DLD1 (cell line): ENCODE results near the gene NDUFA7.
"Not testable (repeated sequence)": the region's sequence is repeated elsewhere in the genome, so short reads cannot be mapped to it uniquely, and the experiment has no call there.

ENCODE experiments used
- in situ Hi-C: cut with HindIII; loops from 2 replicates; pipeline ENCODE4 v1.10.0; 2017; ENCODE audit warnings: low sequenced_read_pairs

The NDUFA7 gene

DNA sequence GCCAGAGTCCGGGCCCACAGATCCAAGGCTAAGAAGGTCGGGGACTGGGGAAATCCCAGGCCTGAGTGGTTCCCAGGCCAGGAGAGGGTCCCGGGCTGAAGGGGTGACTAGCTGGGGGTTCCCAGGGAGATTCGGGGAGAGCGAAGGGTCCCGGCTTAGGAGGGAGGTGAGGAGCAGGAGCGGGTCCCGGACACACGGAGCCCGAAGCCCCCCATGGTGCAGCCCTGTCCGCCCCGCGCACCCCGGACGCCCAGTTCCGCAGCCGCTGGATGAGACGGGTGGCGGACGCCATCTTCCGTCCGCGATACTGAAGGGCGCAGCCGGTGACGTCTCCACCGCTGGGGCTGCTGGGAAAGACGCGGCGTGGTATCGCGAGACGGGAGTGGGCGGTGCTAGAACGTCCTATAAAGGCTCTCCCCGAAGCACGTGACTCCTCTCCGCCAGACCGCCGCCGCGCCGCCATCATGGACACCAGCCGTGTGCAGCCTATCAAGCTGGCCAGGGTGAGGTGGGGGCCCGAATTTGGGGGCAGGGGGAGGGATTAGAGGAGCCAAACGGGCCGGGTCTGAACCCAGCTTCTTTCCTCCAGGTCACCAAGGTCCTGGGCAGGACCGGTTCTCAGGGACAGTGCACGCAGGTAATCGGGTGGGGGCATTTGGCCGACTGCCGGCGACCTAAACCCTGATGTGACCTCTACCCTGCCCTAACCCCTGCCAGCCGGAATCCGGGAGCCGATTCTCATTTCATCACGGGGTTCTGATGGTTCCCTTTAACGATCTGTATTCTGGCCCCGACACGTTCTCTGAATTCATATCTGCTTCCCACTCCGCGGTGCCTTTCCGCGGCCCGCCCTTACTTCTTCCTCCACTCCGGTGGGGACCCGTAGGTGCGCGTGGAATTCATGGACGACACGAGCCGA is at the start of gene NDUFA7, which contains the start of gene RPS28:
Gene NDUFA7 (minus strand): TSS at position 309 of the 919 bp plus-strand sequence. CDS start 17 bp downstream, at position 292.
Gene RPS28 (plus strand): TSS at position 430 of the 919 bp plus-strand sequence. CDS start 35 bp downstream, at position 465.
- in situ Hi-C loops = no loop called here

- in situ Hi-C loops = no loop called here
Observed at GRCh38 chr19:8370176-8371010, 49.2 kb upstream of the NDUFA7 start.

GRCh38 chr19:8367327-8368001 is 46.3 kb upstream of the NDUFA7 start:
- in situ Hi-C loops = no loop called here

- in situ Hi-C loops = no loop called here
Observed at GRCh38 chr19:8366961-8367326, 45.8 kb upstream of the NDUFA7 start.

DNA sequence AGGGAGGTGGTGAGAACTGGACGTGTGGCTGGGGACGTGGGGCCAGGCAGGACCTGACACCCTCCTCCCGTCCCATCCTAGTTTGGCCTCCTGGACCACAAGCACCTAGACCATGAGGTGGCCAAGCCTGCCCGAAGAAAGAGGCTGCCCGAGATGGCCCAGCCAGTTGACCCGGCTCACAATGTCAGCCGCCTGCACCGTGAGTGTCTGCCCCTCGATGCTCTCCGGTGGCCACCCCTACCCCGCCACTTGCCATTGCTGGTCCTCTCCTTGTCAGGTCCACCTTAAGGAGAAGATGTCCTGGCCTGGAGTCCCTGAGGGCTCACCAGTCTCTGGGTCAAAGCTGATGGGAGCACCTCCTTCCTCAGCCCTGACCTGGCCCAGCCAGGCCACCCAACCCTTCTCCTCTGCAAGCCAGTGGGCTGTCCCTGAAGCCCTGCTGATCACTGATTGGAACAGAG is 45.0 kb upstream of the NDUFA7 start:
- in situ Hi-C loops = no loop called here

GRCh38 chr19:8363803-8364771 is 42.9 kb upstream of the NDUFA7 start, which contains the start of gene ANGPTL4:
Gene ANGPTL4 (plus strand): TSS chr19:8364155. CDS start chr19:8364322, 167 bp downstream.
- in situ Hi-C loops = no loop called here

- in situ Hi-C loops = no loop called here
Observed at GRCh38 chr19:8361921-8362793, 41.0 kb upstream of the NDUFA7 start.

GRCh38 chr19:8360196-8360595 is 39.0 kb upstream of the NDUFA7 start:
- in situ Hi-C loops = no loop called here

DNA sequence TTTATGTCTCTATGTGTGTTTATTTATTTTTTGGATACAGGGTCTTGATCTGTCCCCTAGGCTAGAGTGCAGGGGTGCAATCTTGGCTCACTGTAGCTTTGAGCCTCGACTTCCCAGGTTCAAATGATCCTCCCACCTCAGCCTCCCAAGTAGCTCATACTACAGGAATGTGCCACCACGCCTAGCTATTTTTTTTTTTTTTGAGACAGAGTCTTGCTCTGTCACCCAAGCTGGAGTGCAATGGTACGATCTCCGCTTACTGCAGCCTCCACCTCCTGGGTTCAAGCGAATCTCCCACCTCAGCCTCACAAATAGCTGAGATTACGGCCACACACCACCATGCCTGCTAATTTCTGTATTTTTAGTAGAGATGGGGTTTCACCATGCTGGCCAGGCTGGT is 37.8 kb upstream of the NDUFA7 start:
- in situ Hi-C loops = no loop called here

GRCh38 chr19:8357007-8357521 is 35.9 kb upstream of the NDUFA7 start:
- in situ Hi-C loops = no loop called here

DNA sequence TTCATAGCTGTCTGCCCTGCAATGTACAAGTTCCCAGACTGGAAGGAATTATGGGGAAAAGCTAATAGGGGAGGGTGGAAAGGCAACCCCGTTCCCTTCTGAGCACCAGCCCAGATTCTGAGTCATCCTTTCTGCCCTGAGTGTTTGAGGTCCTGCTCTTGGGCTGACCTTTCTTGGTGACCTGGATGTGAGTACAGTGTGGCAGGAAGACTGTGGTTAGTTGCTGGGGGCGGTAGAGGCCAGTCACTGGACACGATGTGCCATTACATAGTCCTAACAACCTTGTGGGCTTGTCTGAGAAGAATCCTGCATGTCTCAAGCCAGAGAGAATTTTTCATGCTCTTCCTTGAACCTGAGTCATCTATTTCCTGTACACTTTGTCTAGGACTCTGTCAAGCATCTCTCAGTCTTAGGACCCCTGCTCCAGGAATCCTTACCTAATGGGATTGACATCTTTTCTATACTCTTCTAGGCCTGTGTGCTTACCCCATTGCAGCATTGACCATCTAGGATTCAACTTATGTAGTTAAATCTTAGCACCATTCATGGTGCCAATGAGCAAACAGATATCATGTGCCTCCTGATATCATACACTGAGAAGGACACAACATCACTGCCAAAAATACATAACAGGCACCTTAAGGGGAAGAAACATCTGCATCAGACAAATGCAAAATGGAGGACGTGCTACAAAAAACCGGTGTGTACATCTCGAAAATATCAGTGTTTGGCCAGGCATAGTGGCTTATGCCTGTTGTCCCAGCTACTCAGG is 34.6 kb upstream of the NDUFA7 start:
- in situ Hi-C loops = no loop called here

- in situ Hi-C loops = not testable (repeated sequence)
Observed at GRCh38 chr19:8352845-8353244, 31.7 kb upstream of the NDUFA7 start.

GRCh38 chr19:8352134-8352827 is 31.1 kb upstream of the NDUFA7 start:
- in situ Hi-C loops = no loop called here

GRCh38 chr19:8349629-8350372 is 28.6 kb upstream of the NDUFA7 start:
- in situ Hi-C loops = not testable (repeated sequence)

- in situ Hi-C loops = no loop called here
Observed at GRCh38 chr19:8343483-8343844, 22.3 kb upstream of the NDUFA7 start.

GRCh38 chr19:8342684-8343482 is 21.7 kb upstream of the NDUFA7 start, which contains the start of gene KANK3:
Gene KANK3 (minus strand): TSS chr19:8343262. CDS start chr19:8337828, 5,434 bp downstream.
- in situ Hi-C loops = no loop called here
